Measurements from ENCODE around the gene PRKAB1. TPM values are rescaled to one million over a fixed set of nuclear protein-coding genes. Genes with fewer than 3 reads are reported as not detected.
"Not testable (repeated sequence)": the region's sequence is repeated elsewhere in the genome, so short reads cannot be mapped to it uniquely, and the experiment has no call there.

The PRKAB1 gene
- total RNA-seq, 3 donors from 2014 or later (not counting 1 experiment from before 2014, with no cell fraction given), result 21.8 to 34.6 (median 23.5) TPM

DNA sequence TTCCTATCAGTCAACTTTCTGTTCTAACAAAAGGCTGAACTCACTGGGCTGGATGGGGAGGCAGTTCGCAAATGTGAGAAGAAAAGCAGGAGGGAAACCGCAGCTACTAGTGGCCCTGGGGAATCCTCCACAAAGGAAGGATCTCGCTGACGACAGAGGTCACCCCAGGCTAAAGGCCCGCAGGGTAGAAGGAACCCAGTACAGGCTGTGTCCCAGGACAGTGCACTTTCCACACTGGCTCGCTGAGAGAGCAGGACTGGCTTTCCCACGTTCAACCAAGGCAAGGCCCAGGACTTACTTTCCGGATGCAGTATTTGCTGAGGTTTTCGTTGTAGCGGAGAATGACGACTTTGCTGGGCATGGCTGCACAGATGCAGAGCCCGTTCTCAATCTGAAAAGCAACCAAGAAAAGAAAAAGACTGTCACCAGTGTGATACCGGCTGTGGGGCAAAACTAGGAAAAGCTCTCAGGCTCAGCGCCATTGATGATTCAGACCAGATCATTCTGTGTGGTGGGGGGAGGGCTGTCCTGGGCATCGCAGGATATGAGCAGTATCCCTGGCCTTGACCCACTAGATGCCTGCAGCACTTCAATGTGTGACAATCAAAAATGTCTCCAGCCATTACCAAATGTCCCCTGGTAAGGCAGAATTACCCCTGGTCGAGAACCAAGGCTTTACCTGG, 36.3 kb downstream of the PRKAB1 start:
- H3K27me3 ChIP-seq (ENCODE audit: control insufficient read depth, insufficient read depth, low read length), result no peaks in the 10 kb centered on the region
- H3K9me3 Mint-ChIP-seq, result no peaks in the 10 kb centered on the region
- intact Hi-C loops (cut with micrococcal nuclease), result no loop called here
- H3K36me3 ChIP-seq (ENCODE audit: control insufficient read depth, insufficient read depth, low read length), result no peaks in the 10 kb centered on the region
- H3K9me3 ChIP-seq (ENCODE audit: control insufficient read depth, insufficient read depth, low read length), result no peaks in the 10 kb centered on the region
- H3K27me3 Mint-ChIP-seq (ENCODE audit: low read depth in 2 of 2), result no peaks in the 10 kb centered on the region
- no peak overlapping the region for H3K4me3 Mint-ChIP-seq
- H3K27ac ChIP-seq (ENCODE audit: low read length), result no peak overlapping the region
- no peaks in the 10 kb centered on the region for H3K36me3 Mint-ChIP-seq
- TF ChIP-seq, protein P1, sequence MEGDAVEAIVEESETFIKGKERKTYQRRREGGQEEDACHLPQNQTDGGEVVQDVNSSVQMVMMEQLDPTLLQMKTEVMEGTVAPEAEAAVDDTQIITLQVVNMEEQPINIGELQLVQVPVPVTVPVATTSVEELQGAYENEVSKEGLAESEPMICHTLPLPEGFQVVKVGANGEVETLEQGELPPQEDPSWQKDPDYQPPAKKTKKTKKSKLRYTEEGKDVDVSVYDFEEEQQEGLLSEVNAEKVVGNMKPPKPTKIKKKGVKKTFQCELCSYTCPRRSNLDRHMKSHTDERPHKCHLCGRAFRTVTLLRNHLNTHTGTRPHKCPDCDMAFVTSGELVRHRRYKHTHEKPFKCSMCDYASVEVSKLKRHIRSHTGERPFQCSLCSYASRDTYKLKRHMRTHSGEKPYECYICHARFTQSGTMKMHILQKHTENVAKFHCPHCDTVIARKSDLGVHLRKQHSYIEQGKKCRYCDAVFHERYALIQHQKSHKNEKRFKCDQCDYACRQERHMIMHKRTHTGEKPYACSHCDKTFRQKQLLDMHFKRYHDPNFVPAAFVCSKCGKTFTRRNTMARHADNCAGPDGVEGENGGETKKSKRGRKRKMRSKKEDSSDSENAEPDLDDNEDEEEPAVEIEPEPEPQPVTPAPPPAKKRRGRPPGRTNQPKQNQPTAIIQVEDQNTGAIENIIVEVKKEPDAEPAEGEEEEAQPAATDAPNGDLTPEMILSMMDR (IDR thresholded peaks at IDR 0.05), result no peak
- H3K4me3 ChIP-seq (ENCODE audit: low read length), result no peak overlapping the region
- no peak for DNase-seq
- 98% methylated on average over 16 of the region's 16 CpGs for WGBS (ENCODE audit: insufficient coverage)
- no peak overlapping the region for H3K27ac Mint-ChIP-seq
- no peaks in the 10 kb centered on the region for H3K4me1 Mint-ChIP-seq
- H3K4me1 ChIP-seq (ENCODE audit: control insufficient read depth, insufficient read depth, low read length), result no peaks in the 10 kb centered on the region
- ATAC-seq, result no peak

DNA sequence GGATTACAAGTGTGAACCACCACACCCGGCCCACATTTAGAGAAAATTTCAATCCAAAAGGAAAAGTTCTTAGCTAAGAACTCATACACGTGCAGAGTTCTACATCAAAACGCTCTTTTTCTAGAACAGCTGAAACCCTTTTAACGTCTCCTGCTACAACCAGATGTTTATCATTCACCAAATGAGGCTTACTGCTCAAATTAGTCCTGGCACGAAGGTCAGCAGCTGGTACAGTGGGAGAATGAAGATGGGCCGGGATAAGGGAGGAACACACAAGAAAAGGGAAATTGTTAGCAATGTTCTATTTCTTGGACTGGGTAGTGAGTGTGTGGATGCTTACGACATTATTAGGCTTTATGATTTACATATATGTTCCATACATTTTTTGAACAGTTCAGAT, 37.2 kb downstream of the PRKAB1 start:
- Mint-ChIP-seq H3K4me1 (no peaks in the 10 kb centered on the region), H3K4me3 (no peak overlapping the region), H3K27me3 (ENCODE audit: low read depth in 2 of 2) (no peaks in the 10 kb centered on the region), H3K36me3 (no peaks in the 10 kb centered on the region), H3K9me3 (no peaks in the 10 kb centered on the region), H3K27ac (no peak overlapping the region)
- no peaks in the 10 kb centered on the region for H3K27me3 ChIP-seq (ENCODE audit: control insufficient read depth, insufficient read depth, low read length)
- intact Hi-C loops (cut with micrococcal nuclease), result no loop called here
- H3K9me3 ChIP-seq (ENCODE audit: control insufficient read depth, insufficient read depth, low read length), result no peaks in the 10 kb centered on the region
- no peak for ATAC-seq
- no peak overlapping the region for H3K4me3 ChIP-seq (ENCODE audit: low read length)
- TF ChIP-seq, protein P1 (IDR thresholded peaks at IDR 0.05), result no peak
- no peaks in the 10 kb centered on the region for H3K36me3 ChIP-seq (ENCODE audit: control insufficient read depth, insufficient read depth, low read length)
- DNase-seq, result no peak
- H3K27ac ChIP-seq (ENCODE audit: low read length), result no peak overlapping the region
- no peaks in the 10 kb centered on the region for H3K4me1 ChIP-seq (ENCODE audit: control insufficient read depth, insufficient read depth, low read length)
- 98% methylated on average over 6 of the region's 7 CpGs for WGBS (ENCODE audit: insufficient coverage)

DNA sequence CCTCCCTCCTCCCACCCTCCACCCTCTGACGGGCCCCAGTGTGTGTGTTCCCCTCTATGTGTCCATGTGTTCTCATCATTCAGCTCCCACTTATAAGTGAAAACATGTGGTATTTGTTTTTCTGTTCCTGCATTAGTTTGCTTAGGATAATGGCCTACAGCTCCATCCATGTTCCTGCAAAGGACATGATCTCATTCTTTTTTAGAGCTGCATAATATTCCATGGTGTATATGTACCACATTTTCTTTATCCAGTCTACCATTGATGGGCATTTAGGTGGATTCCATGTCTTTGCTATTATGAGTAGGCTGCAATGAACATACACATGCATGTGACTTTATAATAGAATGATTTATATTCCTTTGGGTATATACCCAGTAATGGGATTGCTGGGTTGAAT, 38.5 kb downstream of the PRKAB1 start:
- DNase-seq; H3K4me3 ChIP-seq (ENCODE audit: low read length); H3K9me3 ChIP-seq (ENCODE audit: control insufficient read depth, insufficient read depth, low read length); H3K4me1 ChIP-seq (ENCODE audit: control insufficient read depth, insufficient read depth, low read length); intact Hi-C loops (cut with micrococcal nuclease); H3K4me1 Mint-ChIP-seq; H3K36me3 Mint-ChIP-seq; H3K27ac Mint-ChIP-seq; H3K27ac ChIP-seq (ENCODE audit: low read length); H3K36me3 ChIP-seq (ENCODE audit: control insufficient read depth, insufficient read depth, low read length); H3K4me3 Mint-ChIP-seq; H3K27me3 Mint-ChIP-seq (ENCODE audit: low read depth in 2 of 2); H3K9me3 Mint-ChIP-seq; ATAC-seq; H3K27me3 ChIP-seq (ENCODE audit: control insufficient read depth, insufficient read depth, low read length): not testable (repeated sequence)
- no CpG with 5 or more reads among the region's 1 CpG for WGBS (ENCODE audit: insufficient coverage)

DNA sequence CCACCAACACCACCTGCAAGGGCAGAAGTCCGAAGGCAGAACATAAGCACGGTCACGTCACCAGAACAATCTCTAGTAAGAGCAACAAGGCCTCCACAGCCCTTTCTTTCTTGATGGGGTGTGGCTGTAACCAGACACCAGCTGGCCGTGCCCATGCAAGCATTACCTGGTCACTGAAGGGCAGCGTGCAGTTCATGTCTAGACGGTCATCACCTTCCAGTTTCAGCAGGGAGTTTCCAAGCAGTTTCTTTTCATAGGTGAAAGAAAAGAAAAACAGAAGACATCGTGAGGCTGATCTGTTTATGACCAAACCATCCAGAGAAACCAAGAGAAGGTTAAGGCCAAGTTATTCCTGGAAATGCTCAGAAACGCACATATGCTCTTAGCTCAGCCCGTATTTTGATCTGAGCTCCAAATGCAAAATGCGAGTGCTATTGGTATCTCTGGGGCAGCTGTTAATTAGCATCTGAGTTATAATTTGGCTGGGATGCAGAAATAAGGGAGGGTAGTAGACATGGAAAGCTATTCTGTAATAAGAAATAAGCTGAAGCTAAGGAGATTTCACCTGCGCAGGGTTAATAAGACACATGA, 42.5 kb downstream of the PRKAB1 start:
- Mint-ChIP-seq H3K36me3 (no peaks in the 10 kb centered on the region), H3K27ac (no peak overlapping the region), H3K27me3 (ENCODE audit: low read depth in 2 of 2) (no peaks in the 10 kb centered on the region), H3K4me3 (no peak overlapping the region), H3K4me1 (no peaks in the 10 kb centered on the region), H3K9me3 (no peaks in the 10 kb centered on the region)
- Histone ChIP-seq H3K27me3 (ENCODE audit: control insufficient read depth, insufficient read depth, low read length) (no peaks in the 10 kb centered on the region), H3K4me3 (ENCODE audit: low read length) (no peak overlapping the region), H3K36me3 (ENCODE audit: control insufficient read depth, insufficient read depth, low read length) (no peaks in the 10 kb centered on the region), H3K27ac (ENCODE audit: low read length) (no peak overlapping the region), H3K4me1 (ENCODE audit: control insufficient read depth, insufficient read depth, low read length) (no peaks in the 10 kb centered on the region), H3K9me3 (ENCODE audit: control insufficient read depth, insufficient read depth, low read length) (no peaks in the 10 kb centered on the region)
- ATAC-seq, result no peak
- WGBS (ENCODE audit: insufficient coverage), result 96% methylated on average over 11 of the region's 11 CpGs
- DNase-seq, result no peak
- intact Hi-C loops (cut with micrococcal nuclease), result no loop called here
- TF ChIP-seq, protein P1 (IDR thresholded peaks at IDR 0.05), result no peak
